HG03025 (cell line): ENCODE measurements around the gene NHLRC3.
A peak's percentile ranks its signal among the peaks of the same experiment; 100 is the strongest.
"Not testable (repeated sequence)": the region's sequence is repeated elsewhere in the genome, so short reads cannot be mapped to it uniquely, and the experiment has no call there.

ENCODE experiments used
- ATAC-seq: cut with Tn5 transposase; IDR thresholded peaks from one replicate; pipeline ENCODE4 v1.9.1; 2021; ENCODE audit warnings: mild to moderate bottlenecking, moderate library complexity; ENCODE audit not compliant: unreplicated experiment, low FRiP score

Gene NHLRC3, protein sequence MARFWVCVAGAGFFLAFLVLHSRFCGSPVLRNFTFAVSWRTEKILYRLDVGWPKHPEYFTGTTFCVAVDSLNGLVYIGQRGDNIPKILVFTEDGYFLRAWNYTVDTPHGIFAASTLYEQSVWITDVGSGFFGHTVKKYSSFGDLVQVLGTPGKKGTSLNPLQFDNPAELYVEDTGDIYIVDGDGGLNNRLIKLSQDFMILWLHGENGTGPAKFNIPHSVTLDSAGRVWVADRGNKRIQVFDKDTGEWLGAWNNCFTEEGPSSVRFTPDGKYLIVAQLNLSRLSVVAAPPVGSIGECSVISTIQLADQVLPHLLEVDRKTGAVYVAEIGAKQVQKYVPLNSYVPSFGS

GRCh38 chr13:39037880-39038568, at the start of gene NHLRC3, which contains the start of gene PROSER1:
Gene NHLRC3, plus strand, starts transcription at chr13:39038456. Its CDS starts 184 bp downstream, at chr13:39038640.
Gene PROSER1, minus strand, starts transcription at chr13:39038089. Its CDS starts 847 bp downstream, at chr13:39037242.
- ATAC-seq = peak; percentile 63

DNA sequence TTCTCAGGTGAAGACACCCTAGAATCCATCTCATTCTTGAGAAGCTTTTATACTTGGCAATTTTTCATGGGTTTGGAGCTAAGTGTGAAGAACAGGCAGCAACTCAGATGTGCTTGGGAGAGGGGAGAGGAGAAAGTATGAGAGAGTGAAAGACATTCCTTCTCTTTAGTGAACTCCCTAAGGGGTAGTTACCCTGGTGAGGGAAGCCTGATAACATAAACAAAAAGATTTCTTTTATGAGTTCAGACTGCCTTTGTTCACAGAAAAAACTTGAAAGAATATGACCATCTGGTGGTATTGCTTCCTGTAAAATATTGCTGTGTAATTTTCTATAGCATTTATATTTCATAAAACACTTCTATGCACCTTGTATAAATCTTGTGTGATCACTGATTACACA, 47.6 kb upstream of the NHLRC3 start, which contains the start of gene STOML3:
Gene STOML3, minus strand, starts transcription at position 139 of the 400 bp plus-strand sequence. Its CDS starts 110 bp downstream, at position 29.
- ATAC-seq = no peak

DNA sequence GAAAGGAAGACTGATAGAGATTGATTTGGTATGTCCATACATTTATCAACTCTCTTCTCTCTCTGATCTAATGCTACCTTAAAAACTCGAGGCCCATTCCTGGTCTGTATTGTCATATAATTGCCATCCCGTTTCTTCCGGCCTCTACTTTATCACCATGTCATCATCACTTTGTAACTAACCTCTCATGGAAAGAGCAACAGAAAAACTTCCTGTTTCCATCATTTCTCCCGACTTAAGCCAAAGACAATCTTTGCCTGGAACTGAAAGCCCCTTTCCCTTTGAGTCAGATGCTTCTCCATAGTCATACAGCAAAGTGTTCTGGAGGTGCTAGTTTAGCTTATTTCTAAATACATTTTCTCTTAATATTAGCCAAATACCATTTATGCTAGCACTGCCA, 44.9 kb upstream of the NHLRC3 start:
- no peak for ATAC-seq

GRCh38 chr13:38998739-38999138, 39.5 kb upstream of the NHLRC3 start:
- no peak for ATAC-seq

DNA sequence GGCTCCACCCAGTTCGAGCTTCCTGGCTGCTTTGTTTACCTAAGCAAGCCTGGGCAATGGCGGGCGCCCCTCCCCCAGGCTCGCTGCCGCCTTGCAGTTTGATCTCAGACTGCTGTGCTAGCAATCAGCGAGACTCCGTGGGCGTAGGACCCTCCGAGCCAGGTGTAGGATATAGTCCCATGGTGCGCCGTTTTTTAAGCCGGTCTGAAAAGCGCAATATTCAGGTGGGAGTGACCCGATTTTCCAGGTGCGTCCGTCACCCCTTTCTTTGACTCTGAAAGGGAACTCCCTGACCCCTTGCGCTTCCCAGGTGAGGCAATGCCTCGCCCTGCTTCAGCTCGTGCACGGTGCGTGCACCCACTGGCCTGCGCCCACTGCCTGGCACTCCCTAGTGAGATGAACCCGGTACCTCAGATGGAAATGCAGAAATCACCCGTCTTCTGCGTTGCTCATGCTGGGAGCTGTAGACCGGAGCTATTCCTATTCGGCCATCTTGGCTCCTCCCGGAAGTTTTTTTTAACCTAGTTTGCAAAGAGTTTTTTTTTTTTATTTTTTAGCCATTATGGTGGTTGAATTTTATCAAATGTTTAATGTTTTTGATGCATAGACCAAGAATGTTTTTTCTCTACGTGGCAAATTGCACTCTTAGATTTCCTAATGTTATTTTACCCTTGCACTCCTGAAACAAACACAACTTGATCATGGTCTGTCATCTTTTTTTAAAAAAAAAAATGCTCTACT, 31.7 kb upstream of the NHLRC3 start:
- not testable (repeated sequence) for ATAC-seq

DNA sequence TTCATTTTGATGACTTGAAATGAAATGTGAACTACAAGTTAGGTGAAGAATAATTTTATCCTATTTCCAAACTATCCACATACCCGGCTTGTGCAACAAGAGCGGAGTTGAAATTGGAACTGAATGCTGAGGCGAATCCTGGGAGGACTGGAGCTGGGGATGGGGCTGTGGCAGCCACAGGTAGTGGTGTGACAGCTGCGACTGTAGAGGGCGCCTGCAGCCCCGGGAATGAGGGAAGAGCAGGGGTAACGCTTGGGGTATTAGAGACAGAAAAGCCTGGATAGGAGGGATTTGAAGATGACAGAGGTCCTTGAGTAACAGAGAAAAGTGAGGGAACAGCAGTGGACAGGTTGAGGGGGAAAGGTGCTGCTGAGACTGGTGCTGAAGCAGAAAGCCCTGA, 25.6 kb upstream of the NHLRC3 start:
- no peak for ATAC-seq

DNA sequence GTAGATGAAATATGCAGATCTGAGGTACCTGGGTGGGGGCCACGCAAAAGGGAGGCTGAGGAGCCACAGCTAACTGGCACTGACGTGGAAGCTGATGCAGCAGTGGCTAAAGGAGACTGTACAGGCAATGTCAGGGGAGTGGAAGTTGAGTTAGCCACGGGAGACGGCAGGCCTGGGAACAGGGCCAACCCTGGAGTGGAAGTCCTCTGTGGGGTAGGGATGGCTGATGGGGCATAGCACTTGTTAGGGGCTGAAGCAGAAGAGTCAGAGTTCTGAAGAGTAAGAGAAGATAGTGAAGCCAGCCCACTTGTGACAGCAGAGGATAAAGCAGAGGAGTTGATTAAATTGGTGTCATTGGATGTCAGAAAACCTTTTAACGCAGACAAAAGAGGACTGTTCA, 24.8 kb upstream of the NHLRC3 start:
- ATAC-seq = no peak

DNA sequence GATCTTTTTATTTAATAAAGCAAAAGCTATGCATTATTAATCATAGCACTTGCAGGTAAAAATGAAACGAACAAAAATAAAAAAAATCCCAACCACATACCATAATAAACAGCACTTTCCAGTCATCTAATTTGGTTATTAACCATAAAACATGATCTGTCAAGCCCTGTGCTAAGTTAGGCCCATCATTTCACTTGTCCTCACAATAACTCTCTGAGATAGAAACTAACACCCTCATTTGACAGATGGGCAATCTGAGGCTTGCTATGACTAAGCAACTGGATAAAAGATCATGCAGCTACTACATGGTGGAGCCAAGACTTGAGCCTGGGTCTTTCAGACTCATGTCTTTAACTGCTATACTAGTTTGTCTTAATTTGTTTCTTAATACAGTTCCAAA, 22.2 kb upstream of the NHLRC3 start:
- peak; percentile 57 for ATAC-seq

GRCh38 chr13:39016787-39017186, 21.5 kb upstream of the NHLRC3 start:
- ATAC-seq = peak; percentile 77

DNA sequence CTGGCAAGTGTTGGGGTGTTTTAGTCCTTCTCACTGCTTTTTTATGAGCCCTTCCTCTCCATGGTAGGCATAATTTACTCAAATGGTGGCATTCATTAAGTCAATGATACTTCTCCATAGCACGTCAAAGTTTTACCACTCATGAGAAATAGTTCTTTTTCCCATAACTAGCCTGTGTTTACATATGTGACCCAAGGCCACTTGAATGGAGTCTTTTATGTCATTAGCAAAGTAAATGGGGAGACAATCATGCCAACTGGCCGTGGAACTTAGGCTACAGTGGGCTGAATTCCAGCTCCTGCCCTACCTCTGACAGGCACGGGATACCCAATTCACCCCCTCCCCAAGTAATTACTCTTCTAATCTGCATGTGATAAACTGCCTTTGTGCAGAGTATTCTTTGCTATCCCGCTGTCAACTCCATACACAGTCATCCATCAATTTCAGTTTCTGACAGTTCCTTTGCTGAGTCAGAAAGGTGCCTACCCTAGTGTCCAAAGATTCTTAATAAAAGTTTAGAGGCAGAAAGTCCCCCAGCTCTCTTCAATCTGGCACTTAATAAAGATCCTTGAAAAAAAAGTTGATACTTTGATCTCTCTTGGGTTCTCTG, 17.3 kb upstream of the NHLRC3 start:
- no peak for ATAC-seq

GRCh38 chr13:39023316-39023715, 14.9 kb upstream of the NHLRC3 start:
- no peak for ATAC-seq

DNA sequence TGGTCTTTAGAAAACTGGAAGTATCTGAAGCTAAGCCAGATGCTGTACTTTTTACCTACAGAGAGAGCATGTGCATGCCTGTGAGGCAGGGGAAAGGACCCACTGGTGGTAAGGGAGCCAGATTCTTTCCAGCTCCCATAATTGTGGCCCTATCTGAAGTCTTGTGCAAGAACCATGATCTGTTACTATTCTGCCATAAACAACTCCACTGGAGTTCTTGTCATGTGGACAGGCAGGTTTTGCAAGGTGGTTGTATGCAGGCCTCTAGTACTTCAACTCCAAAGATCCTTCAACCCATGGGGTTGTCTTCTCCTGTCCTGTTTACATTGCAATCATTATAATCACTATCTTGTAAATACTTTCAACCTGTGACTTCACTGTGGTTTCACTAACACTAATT, 14.5 kb upstream of the NHLRC3 start:
- no peak for ATAC-seq

- ATAC-seq = no peak
Measured at GRCh38 chr13:39025433-39025839, 12.8 kb upstream of the NHLRC3 start.

DNA sequence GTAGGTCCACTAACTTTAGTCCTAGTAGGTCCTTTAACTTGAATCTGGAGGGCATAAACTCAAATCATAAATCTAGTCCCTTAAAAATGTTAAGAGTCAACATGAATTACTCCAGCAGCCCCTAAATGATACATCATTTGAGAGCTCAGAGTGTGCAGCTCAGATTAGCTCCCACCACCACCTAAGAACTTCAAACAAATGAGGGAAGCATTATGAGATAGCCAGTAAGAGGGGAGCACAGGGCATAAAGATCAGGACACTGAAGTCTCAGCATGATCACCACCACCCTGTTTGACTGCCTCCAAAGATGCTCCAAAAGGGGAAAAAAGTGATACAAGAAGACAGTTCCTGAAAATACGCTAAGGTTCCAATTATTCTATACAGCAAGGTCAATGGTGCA, 6.1 kb upstream of the NHLRC3 start:
- no peak for ATAC-seq

GRCh38 chr13:39034085-39034484, 4.2 kb upstream of the NHLRC3 start:
- ATAC-seq = no peak

- no peak for ATAC-seq
Measured at GRCh38 chr13:39035204-39035603, 3.1 kb upstream of the NHLRC3 start.

- ATAC-seq = no peak
Measured at GRCh38 chr13:39035799-39036198, 2.5 kb upstream of the NHLRC3 start.

- ATAC-seq = no peak
Measured at GRCh38 chr13:39036212-39036611, 2.0 kb upstream of the NHLRC3 start.

DNA sequence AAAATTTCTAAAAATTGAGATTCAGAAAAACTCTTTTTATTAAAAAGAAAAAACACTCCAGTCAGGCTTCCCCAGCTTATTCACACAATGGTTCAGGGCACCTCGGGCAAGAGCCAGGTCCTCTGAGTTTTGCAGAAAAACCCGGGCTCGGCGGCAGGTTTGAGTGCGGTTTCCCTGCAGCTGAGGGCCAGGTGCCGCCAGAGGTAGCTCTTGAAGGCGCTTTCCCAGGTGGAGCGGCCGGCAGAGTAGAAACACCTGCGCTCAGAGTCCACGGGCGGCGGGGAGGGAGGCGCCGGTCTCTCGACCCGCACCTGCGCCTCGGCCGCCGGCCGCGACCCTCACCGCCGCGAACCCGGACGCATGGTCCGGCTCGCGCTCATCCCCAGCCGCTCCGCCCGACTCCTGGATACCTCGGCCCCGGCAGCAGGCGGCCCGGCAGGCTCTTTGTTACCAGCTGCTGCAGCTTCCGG, 811 bp upstream of the NHLRC3 start:
- peak; percentile 30 for ATAC-seq

- ATAC-seq = peak; percentile 18
Measured at GRCh38 chr13:39038569-39039030, 344 bp downstream of the NHLRC3 start.
